ENCODE data around the gene YIPF1. TPM values are rescaled to one million over a fixed set of nuclear protein-coding genes. Genes with fewer than 3 reads are reported as not detected.

Gene YIPF1
- total RNA-seq, 1 experiment from 2014 or later, result 21.9 TPM

GRCh38 chr1:53842347-53842746 lies 47.2 kb downstream of the YIPF1 start:
- ChIA-PET CTCF (no interaction called here), POLR2A (no interaction called here)
- no peaks in the 10 kb centered on the region for H3K4me1 Mint-ChIP-seq
- TF ChIP-seq CREB1 (CRISPR knock-in tag; IDR thresholded peaks at IDR 0.05), result no peak
- TF ChIP-seq CTCF (IDR thresholded peaks at IDR 0.05), result no peak
- TF ChIP-seq SOX15 (CRISPR knock-in tag; IDR thresholded peaks at IDR 0.05), result no peak
- TF ChIP-seq PREB (CRISPR knock-in tag; IDR thresholded peaks at IDR 0.05; ENCODE audit: borderline replicate concordance), result no peak
- TF ChIP-seq ZNF396 (CRISPR knock-in tag; IDR thresholded peaks at IDR 0.05; ENCODE audit: borderline replicate concordance), result no peak
- no peak for TF ChIP-seq MXD4 (CRISPR knock-in tag; IDR thresholded peaks at IDR 0.05; ENCODE audit: borderline replicate concordance)
- no peak for TF ChIP-seq ZNF532 (CRISPR knock-in tag; IDR thresholded peaks at IDR 0.05; ENCODE audit: borderline replicate concordance)
- TF ChIP-seq E2F5 (CRISPR knock-in tag; IDR thresholded peaks at IDR 0.05), result no peak
- TF ChIP-seq MAX (CRISPR knock-in tag; IDR thresholded peaks at IDR 0.05), result no peak
- no peak for TF ChIP-seq ATF1 (CRISPR knock-in tag; IDR thresholded peaks at IDR 0.05)
- TF ChIP-seq FOXK1 (CRISPR knock-in tag; IDR thresholded peaks at IDR 0.05), result no peak
- TF ChIP-seq OVOL2 (CRISPR knock-in tag; IDR thresholded peaks at IDR 0.05; ENCODE audit: borderline replicate concordance), result no peak
- TF ChIP-seq NR3C1 (CRISPR knock-in tag; conservative IDR thresholded peaks at IDR 0.05; ENCODE audit: low read depth), result no peak
- no peak for TF ChIP-seq ZNF121 (CRISPR knock-in tag; IDR thresholded peaks at IDR 0.05)
- TF ChIP-seq ETV6 (CRISPR knock-in tag; IDR thresholded peaks at IDR 0.05), result no peak
- no peak for TF ChIP-seq MLX (CRISPR knock-in tag; IDR thresholded peaks at IDR 0.05)
- TF ChIP-seq ZNF317 (CRISPR knock-in tag; IDR thresholded peaks at IDR 0.05; ENCODE audit: borderline replicate concordance, low read depth), result no peak
- TF ChIP-seq ZNF219 (CRISPR knock-in tag; IDR thresholded peaks at IDR 0.05; ENCODE audit: borderline replicate concordance), result no peak
- no peak for TF ChIP-seq SMAD4 (CRISPR knock-in tag; IDR thresholded peaks at IDR 0.05)
- no peak overlapping the region for H3K27ac Mint-ChIP-seq
- DNase-seq (ENCODE audit: low spot score), result no peak
- H3K27me3 Mint-ChIP-seq (ENCODE audit: low read depth), result peaks cover 10% of the 10 kb centered on the region
- no peak overlapping the region for H3K4me3 Mint-ChIP-seq
- H3K36me3 Mint-ChIP-seq, result peaks cover 9% of the 10 kb centered on the region
- no peak for ATAC-seq
- peaks cover 17% of the 10 kb centered on the region for H3K9me3 Mint-ChIP-seq
